SK-N-MC (cell line): ENCODE data around the gene CIB2.

Experiments
- DNase-seq: peaks from one replicate; pipeline ENCODE4 v3.0.0-alpha.2; 2011; ENCODE audit warnings: low read depth, low spot score
- H3K27ac ChIP-seq: fragments of 200-600 bp; sonication (generic); 2 replicates; pipeline ENCODE4 v1.5.1; 2016; ENCODE audit warnings: mixed run types
- H3K36me3 ChIP-seq: fragments of 200-600 bp; sonication (generic); 2 replicates; pipeline ENCODE4 v1.6.1; 2017; ENCODE audit warnings: antibody characterized with exemption, low read length, mixed read lengths; ENCODE audit not compliant: insufficient read depth
- H3K4me3 ChIP-seq: fragments of 200-600 bp; sonication (generic); 2 replicates; pipeline ENCODE4 v1.5.1; 2016
- H3K9ac ChIP-seq: fragments of 200-600 bp; sonication (generic); 2 replicates; pipeline ENCODE4 v1.8.0; 2017; ENCODE audit warnings: mixed run types, mixed read lengths; ENCODE audit not compliant: insufficient read length
- H3K9me3 ChIP-seq: fragments of 200-600 bp; sonication (generic); 2 replicates; pipeline ENCODE4 v1.6.1; 2017; ENCODE audit warnings: low read depth, mild to moderate bottlenecking, antibody characterized with exemption, low read length, moderate library complexity, mixed read lengths
- EZH2 ChIP-seq: fragments of 200-600 bp; sonication (generic); IDR thresholded peaks from one replicate; pipeline ENCODE4 v1.6.1; 2017; ENCODE audit warnings: antibody characterized with exemption
- FOXP2 ChIP-seq: optimal IDR thresholded peaks from 2 replicates; pipeline ENCODE3; 2011; ENCODE audit warnings: mild to moderate bottlenecking, moderate library complexity; ENCODE audit not compliant: insufficient read depth; ENCODE audit errors: extremely low read length, control extremely low read depth
- POLR2AphosphoS5 ChIP-seq: IDR thresholded peaks from 2 replicates; pipeline ENCODE4 v1.6.1; 2012; ENCODE audit warnings: mild to moderate bottlenecking, low read depth, low read length, borderline replicate concordance

CIB2 gene

GRCh38 chr15:78146425-78147154 is 15.3 kb upstream of the CIB2 start:
- TF ChIP-seq EZH2 (no peak), FOXP2 (no peak), POLR2AphosphoS5 (no peak)
- H3K9ac ChIP-seq, result no peak overlapping the region
- no peaks in the 10 kb centered on the region for H3K9me3 ChIP-seq
- no peak overlapping the region for H3K4me3 ChIP-seq
- no peaks in the 10 kb centered on the region for H3K36me3 ChIP-seq
- DNase-seq, result no peak
- no peak overlapping the region for H3K27ac ChIP-seq

GRCh38 chr15:78142332-78142731 is 11.1 kb upstream of the CIB2 start:
- no peak for DNase-seq
- H3K9ac ChIP-seq, result no peak overlapping the region
- H3K9me3 ChIP-seq, result no peaks in the 10 kb centered on the region
- H3K4me3 ChIP-seq, result no peak overlapping the region
- no peaks in the 10 kb centered on the region for H3K36me3 ChIP-seq
- no peak overlapping the region for H3K27ac ChIP-seq
- TF ChIP-seq FOXP2 (no peak), POLR2AphosphoS5 (no peak), EZH2 (no peak)

GRCh38 chr15:78140292-78140691 is 9.0 kb upstream of the CIB2 start:
- Histone ChIP-seq H3K27ac (no peak overlapping the region), H3K9ac (no peak overlapping the region), H3K9me3 (no peaks in the 10 kb centered on the region), H3K36me3 (no peaks in the 10 kb centered on the region), H3K4me3 (no peak overlapping the region)
- no peak for TF ChIP-seq FOXP2
- no peak for DNase-seq

- no peak for TF ChIP-seq EZH2
- no peak for TF ChIP-seq POLR2AphosphoS5
- H3K36me3 ChIP-seq, result no peaks in the 10 kb centered on the region
- no peak overlapping the region for H3K4me3 ChIP-seq
- no peak overlapping the region for H3K9ac ChIP-seq
- no peaks in the 10 kb centered on the region for H3K9me3 ChIP-seq
- DNase-seq, result no peak
- H3K27ac ChIP-seq, result no peak overlapping the region
Observed at GRCh38 chr15:78139578-78139977, 8.3 kb upstream of the CIB2 start.

GRCh38 chr15:78133801-78134200 is 2.6 kb upstream of the CIB2 start:
- DNase-seq, result no peak
- Histone ChIP-seq H3K9me3 (no peaks in the 10 kb centered on the region), H3K9ac (no peak overlapping the region), H3K27ac (no peak overlapping the region), H3K4me3 (no peak overlapping the region), H3K36me3 (no peaks in the 10 kb centered on the region)
- no peak for TF ChIP-seq FOXP2
- no peak for TF ChIP-seq EZH2
- TF ChIP-seq POLR2AphosphoS5, result no peak

- no peak for DNase-seq
- no peak overlapping the region for H3K9ac ChIP-seq
- H3K27ac ChIP-seq, result no peak overlapping the region
- H3K36me3 ChIP-seq, result no peaks in the 10 kb centered on the region
- H3K4me3 ChIP-seq, result no peak overlapping the region
- TF ChIP-seq POLR2AphosphoS5 (no peak), FOXP2 (no peak), EZH2 (no peak)
- no peaks in the 10 kb centered on the region for H3K9me3 ChIP-seq
Observed at GRCh38 chr15:78130466-78131294, 565 bp downstream of the CIB2 start.

- Histone ChIP-seq H3K9me3 (no peaks in the 10 kb centered on the region), H3K27ac (no peak overlapping the region), H3K36me3 (no peaks in the 10 kb centered on the region), H3K9ac (no peak overlapping the region), H3K4me3 (no peak overlapping the region)
- no peak for TF ChIP-seq POLR2AphosphoS5
- no peak for TF ChIP-seq FOXP2
- TF ChIP-seq EZH2, result no peak
- no peak for DNase-seq
Observed at GRCh38 chr15:78129751-78130287, 1.4 kb downstream of the CIB2 start.

GRCh38 chr15:78129077-78129750 is 2.0 kb downstream of the CIB2 start:
- H3K9ac ChIP-seq, result no peak overlapping the region

More at GRCh38 chr15:78129077-78129750, 2.0 kb downstream of the CIB2 start:
- no peak for DNase-seq
- no peak overlapping the region for H3K4me3 ChIP-seq
- H3K36me3 ChIP-seq, result no peaks in the 10 kb centered on the region
- TF ChIP-seq EZH2, result no peak
- no peak for TF ChIP-seq FOXP2
- TF ChIP-seq POLR2AphosphoS5, result no peak
- no peaks in the 10 kb centered on the region for H3K9me3 ChIP-seq
- no peak overlapping the region for H3K27ac ChIP-seq
